Osteoblast (primary cell): ENCODE measurements around the gene CUX1. TPM values are rescaled to one million over a fixed set of nuclear protein-coding genes. Genes with fewer than 3 reads are reported as not detected.
A peak's percentile ranks its signal among the peaks of the same experiment; 100 is the strongest.

Experiments
- DNase-seq: peaks from one replicate; pipeline ENCODE4 v3.0.0; 2011; ENCODE audit warnings: low spot score, mixed read lengths; ENCODE audit not compliant: insufficient read length; ENCODE audit errors: missing footprints
- H2AFZ ChIP-seq: 2 replicates; pipeline ENCODE4 v1.6.0; 2011; ENCODE audit warnings: mild to moderate bottlenecking, low read length
- H3K27ac ChIP-seq: 2 replicates; pipeline ENCODE4 v1.5.1; 2011; ENCODE audit warnings: mild to moderate bottlenecking, low read depth, low read length, moderate library complexity
- H3K27me3 ChIP-seq: 2 replicates; pipeline ENCODE4 v1.6.0; 2012; ENCODE audit warnings: mild to moderate bottlenecking, control low read depth, inconsistent platforms, low read length, moderate library complexity; ENCODE audit not compliant: insufficient read depth
- H3K36me3 ChIP-seq: 2 replicates; pipeline ENCODE4 v1.5.1; 2011; ENCODE audit warnings: mild to moderate bottlenecking, low read length, control low read depth, moderate library complexity; ENCODE audit not compliant: insufficient read depth
- H3K4me1 ChIP-seq: 2 replicates; pipeline ENCODE4 v1.5.1; 2011; ENCODE audit warnings: mild to moderate bottlenecking, low read length, control low read depth, moderate library complexity; ENCODE audit not compliant: insufficient read depth
- H3K4me2 ChIP-seq: 2 replicates; pipeline ENCODE4 v1.6.0; 2011; ENCODE audit warnings: mild to moderate bottlenecking, low read length; ENCODE audit not compliant: insufficient read depth
- H3K4me3 ChIP-seq: fragments of 200-600 bp; sonication (generic); 3 replicates; pipeline ENCODE4 v1.5.1; 2012; ENCODE audit warnings: mild to moderate bottlenecking, low read length, inconsistent platforms; ENCODE audit not compliant: insufficient read depth
- H3K79me2 ChIP-seq: 2 replicates; pipeline ENCODE4 v1.6.0; 2012; ENCODE audit warnings: mild to moderate bottlenecking, low read length, control low read depth, inconsistent platforms; ENCODE audit not compliant: insufficient read depth
- H3K9me3 ChIP-seq: 2 replicates; pipeline ENCODE4 v1.5.1; 2011; ENCODE audit warnings: low read depth, low read length, control low read depth
- H4K20me1 ChIP-seq: 2 replicates; pipeline ENCODE4 v1.6.0; 2012; ENCODE audit warnings: mild to moderate bottlenecking, low read length, control low read depth; ENCODE audit not compliant: insufficient read depth
- total RNA-seq: library from RNA; depleted of rRNA; stranded (reverse); fragments of >200 nt; gene quantifications from 2 replicates; pipeline ENCODE4 v1.2.3, GENCODE V29; 2012
- TF ChIP-seq, protein P1 (sequence below): IDR thresholded peaks from 2 replicates; pipeline ENCODE4 v1.5.1; 2011; ENCODE audit warnings: mild to moderate bottlenecking, low read depth, low read length, moderate library complexity; ENCODE audit errors: extremely low read depth

The CUX1 gene
- total RNA-seq, 1 donor: 41.6 TPM

DNA sequence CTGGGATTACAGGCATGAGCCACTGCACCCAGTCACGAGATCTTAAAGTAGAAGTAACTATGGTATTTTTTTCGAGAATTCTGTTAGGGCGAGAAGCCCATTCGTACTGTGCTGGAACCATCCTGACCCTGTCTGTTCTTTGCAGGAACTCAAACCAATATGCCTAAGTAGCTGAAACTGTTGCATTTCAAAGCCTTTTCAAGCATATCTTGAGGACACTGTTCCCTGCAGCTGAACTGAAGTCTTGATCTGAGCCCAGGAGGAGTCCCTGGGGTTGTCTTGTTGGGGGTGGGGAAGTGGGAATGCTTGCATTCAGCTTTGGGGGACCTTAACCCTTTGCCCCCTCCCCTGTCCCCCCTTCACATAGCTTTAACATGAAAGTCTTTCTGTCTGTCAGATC, 61.5 kb downstream of the CUX1 start:
- Histone ChIP-seq H3K27me3 (no peaks in the 10 kb centered on the region), H3K36me3 (no peaks in the 10 kb centered on the region), H2AFZ (no peak overlapping the region), H3K4me1 (peaks cover 30% of the 10 kb centered on the region), H3K4me3 (no peak overlapping the region), H3K9me3 (no peaks in the 10 kb centered on the region), H3K79me2 (peaks cover 48% of the 10 kb centered on the region), H3K27ac (no peak overlapping the region), H4K20me1 (peaks cover 3% of the 10 kb centered on the region), H3K4me2 (no peak overlapping the region)
- no peak for DNase-seq
- TF ChIP-seq, protein P1, sequence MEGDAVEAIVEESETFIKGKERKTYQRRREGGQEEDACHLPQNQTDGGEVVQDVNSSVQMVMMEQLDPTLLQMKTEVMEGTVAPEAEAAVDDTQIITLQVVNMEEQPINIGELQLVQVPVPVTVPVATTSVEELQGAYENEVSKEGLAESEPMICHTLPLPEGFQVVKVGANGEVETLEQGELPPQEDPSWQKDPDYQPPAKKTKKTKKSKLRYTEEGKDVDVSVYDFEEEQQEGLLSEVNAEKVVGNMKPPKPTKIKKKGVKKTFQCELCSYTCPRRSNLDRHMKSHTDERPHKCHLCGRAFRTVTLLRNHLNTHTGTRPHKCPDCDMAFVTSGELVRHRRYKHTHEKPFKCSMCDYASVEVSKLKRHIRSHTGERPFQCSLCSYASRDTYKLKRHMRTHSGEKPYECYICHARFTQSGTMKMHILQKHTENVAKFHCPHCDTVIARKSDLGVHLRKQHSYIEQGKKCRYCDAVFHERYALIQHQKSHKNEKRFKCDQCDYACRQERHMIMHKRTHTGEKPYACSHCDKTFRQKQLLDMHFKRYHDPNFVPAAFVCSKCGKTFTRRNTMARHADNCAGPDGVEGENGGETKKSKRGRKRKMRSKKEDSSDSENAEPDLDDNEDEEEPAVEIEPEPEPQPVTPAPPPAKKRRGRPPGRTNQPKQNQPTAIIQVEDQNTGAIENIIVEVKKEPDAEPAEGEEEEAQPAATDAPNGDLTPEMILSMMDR: no peak

DNA sequence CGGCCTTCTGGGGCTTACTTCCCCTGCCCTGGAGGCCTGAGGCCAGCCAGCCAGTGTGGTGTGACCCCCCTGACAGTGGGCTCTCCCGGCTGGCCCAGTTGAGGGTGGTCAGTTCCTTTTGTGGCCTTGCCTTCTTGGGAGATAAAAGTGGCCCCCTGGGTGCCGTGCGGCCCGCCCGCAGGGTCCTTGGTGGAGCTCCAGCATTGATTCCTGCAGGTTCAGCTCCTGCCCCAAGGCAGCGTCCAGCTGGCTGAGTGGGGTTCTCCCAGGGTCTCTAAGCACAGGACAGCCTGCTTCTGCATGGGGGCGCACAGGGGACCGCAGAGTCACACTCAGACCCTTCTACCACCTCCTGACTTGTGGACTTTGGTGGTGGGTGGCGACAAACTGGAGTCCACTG, 62.1 kb downstream of the CUX1 start:
- TF ChIP-seq, protein P1: no peak
- peaks cover 48% of the 10 kb centered on the region for H3K79me2 ChIP-seq
- no peak overlapping the region for H3K27ac ChIP-seq

DNA sequence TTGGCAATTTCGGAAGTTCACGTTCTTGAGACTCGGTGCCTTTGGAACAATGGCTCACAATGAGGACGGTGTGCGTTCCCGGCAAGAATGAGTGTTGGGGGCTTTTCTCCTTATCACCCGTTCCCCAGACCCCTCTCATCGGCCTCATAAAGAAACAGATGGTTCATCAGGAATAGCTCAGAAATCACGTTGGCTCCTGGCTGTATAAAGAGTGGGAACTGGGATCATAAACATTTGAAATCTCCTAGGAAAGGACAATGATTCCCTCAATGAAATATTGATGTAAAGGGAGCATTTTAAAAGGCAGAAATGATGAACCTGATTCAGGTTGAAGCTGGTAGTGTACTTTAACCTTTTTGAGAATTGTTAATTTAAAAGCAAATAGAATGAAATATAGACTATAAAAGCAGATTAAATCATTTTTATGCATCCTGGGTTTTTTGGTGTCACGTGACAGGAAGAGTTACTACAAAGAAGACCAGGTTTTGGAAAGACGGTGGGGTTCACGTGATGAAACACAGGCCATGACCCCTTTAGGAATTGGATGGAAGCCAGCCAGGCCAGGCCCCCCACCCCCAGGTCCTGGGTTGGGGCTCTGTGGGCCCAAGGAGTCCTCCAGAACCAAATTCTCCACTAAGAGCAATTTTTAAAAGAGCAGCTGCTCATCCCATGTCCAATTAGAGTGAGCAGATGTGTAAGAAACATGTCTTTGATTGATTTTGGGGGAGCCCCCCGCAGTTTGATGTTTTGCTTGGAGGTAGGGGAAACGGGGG, 63.0 kb downstream of the CUX1 start:
- Histone ChIP-seq H3K4me3 (no peak overlapping the region), H3K79me2 (peaks cover 48% of the 10 kb centered on the region), H3K4me1 (peaks cover 30% of the 10 kb centered on the region), H4K20me1 (peaks cover 3% of the 10 kb centered on the region), H3K9me3 (no peaks in the 10 kb centered on the region), H3K27ac (peak overlapping the region; percentile 100), H3K4me2 (peak overlapping the region; percentile 42), H3K27me3 (no peaks in the 10 kb centered on the region), H3K36me3 (no peaks in the 10 kb centered on the region), H2AFZ (no peak overlapping the region)
- DNase-seq: no peak
- TF ChIP-seq, protein P1: no peak

More for the DNA sequence above, 62.1 kb downstream of the CUX1 start:
- Histone ChIP-seq H3K4me2 (no peak overlapping the region), H3K36me3 (no peaks in the 10 kb centered on the region), H3K4me1 (peaks cover 30% of the 10 kb centered on the region), H3K4me3 (no peak overlapping the region), H2AFZ (no peak overlapping the region), H4K20me1 (peaks cover 3% of the 10 kb centered on the region), H3K9me3 (no peaks in the 10 kb centered on the region), H3K27me3 (no peaks in the 10 kb centered on the region)
- no peak for DNase-seq

DNA sequence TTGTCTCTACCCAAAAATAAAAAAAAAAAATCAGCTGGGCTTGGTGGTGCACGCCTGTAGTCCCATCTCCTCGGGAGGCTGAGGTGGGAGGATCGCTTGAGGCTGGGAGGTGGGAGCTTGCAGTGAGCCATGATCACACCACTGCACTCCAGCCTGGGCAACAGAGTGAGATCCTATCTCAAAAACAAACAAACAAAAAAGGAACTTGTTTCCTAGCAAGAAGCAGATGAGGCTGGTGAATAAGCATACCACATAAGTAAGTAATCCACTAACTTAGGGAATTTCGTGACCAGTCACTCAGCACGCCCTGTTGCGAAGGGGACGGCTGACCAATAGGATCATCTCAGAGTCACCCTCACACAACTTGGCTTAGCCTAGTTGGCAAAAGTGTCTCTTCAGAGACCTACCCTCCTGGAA, 64.6 kb downstream of the CUX1 start:
- H2AFZ ChIP-seq: no peak overlapping the region
- H3K4me2 ChIP-seq: peak overlapping the region; percentile 81
- H3K27ac ChIP-seq: peak overlapping the region; percentile 100
- H4K20me1 ChIP-seq: peaks cover 6% of the 10 kb centered on the region
- peaks cover 59% of the 10 kb centered on the region for H3K79me2 ChIP-seq
- no peaks in the 10 kb centered on the region for H3K36me3 ChIP-seq
- no peak overlapping the region for H3K4me3 ChIP-seq
- TF ChIP-seq, protein P1: no peak
- H3K9me3 ChIP-seq: no peaks in the 10 kb centered on the region
- DNase-seq: peak; percentile 86
- no peaks in the 10 kb centered on the region for H3K27me3 ChIP-seq
- H3K4me1 ChIP-seq: peaks cover 30% of the 10 kb centered on the region
